Measurements from ENCODE around the gene EMSY.
A peak's percentile ranks its signal among the peaks of the same experiment; 100 is the strongest.

EMSY gene

GRCh38 chr11:76587820-76588454 lies 143.1 kb downstream of the EMSY start:
- peak overlapping the region in 1 of 2 experiments; percentile 12 for H3K4ac ChIP-seq (ENCODE audit: low read depth in 1 of 2, low read length in 2 of 2)
- H3K27ac ChIP-seq (ENCODE audit: low read length, poor library complexity, severe bottlenecking) = peak overlapping the region; percentile 22

DNA sequence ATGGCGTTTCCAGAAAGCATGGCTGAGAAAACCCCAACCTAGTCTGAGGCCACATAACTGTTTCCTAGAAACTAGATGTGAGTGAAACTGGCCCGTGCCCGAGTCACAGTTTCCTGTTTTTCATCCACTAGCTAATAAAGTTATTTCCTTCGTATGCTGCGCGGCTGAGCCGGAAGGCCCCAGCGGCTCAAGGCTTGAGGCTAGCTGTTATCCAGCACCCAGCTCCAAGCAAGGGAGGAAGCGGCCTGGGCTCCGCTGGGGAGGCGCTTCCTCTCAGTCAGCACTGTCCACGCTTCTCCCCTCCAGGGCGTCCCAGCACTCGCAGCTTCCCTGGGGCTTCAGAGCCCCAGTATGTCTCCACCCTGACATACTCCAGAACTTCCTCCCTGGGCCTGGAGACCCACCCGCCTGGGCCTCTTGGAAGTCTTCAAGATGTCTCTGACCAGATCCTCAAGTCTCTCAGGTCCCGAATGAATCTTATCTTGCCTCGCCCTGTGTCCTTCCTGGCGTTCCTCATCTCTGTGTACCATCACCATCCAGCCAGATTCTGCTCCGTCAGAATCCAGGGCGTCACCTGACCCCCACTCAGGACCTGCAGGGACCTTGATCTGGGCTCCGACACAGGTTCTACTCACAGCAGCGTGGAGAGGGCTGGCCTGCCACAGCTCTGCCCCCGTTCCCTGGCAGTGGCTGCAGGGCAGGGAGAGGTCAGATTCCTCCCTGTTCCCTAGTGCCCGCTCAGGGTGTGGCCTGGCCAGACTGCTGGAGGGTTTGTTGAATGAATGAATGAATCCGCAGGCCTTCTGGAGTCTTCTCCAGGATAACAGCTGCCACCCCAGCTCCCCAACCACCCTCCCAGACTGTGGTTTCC lies 143.9 kb downstream of the EMSY start:
- Histone ChIP-seq H2AK5ac (ENCODE audit: low read length, severe bottlenecking) (no peak overlapping the region), H3K4ac (ENCODE audit: low read depth in 1 of 2, low read length in 2 of 2) (peak overlapping the region in 1 of 2 experiments; percentile 63), H2BK5ac (ENCODE audit: low read depth, low read length, poor library complexity, severe bottlenecking) (peak overlapping the region; percentile 68), H3K23ac (ENCODE audit: low read length in 2 of 2) (no peak overlapping the region), H3K4me1 (ENCODE audit: control insufficient read depth, insufficient read depth, low read depth, low read length) (peaks cover 7% of the 10 kb centered on the region), H3K79me1 (replicated peaks; ENCODE audit: low read length, poor library complexity, severe bottlenecking) (no peaks in the 10 kb centered on the region), H3K9ac (ENCODE audit: low read length) (peak overlapping the region; percentile 26), H3K9me3 (ENCODE audit: control insufficient read depth, low read length) (no peaks in the 10 kb centered on the region), H2BK120ac (ENCODE audit: low read depth, low read length) (peak overlapping the region; percentile 61), H2BK15ac (ENCODE audit: low read depth, poor library complexity, severe bottlenecking) (peak overlapping the region; percentile 12), H3K18ac (ENCODE audit: low read depth in 1 of 2, low read length in 2 of 2) (peak overlapping the region; percentile 14 to 84), H4K91ac (ENCODE audit: low read length) (no peak overlapping the region), H3K27me3 (ENCODE audit: control insufficient read depth in 1 of 2, insufficient read depth in 1 of 2, low read length in 2 of 2) (no peaks in the 10 kb centered on the region), H2AFZ (ENCODE audit: low read depth, low read length) (peak overlapping the region; percentile 48), H3K4me2 (ENCODE audit: low read length, poor library complexity, severe bottlenecking) (no peak overlapping the region), H3K36me3 (ENCODE audit: control insufficient read depth in 1 of 2, insufficient read depth in 2 of 2, low read depth in 1 of 2, low read length in 2 of 2) (no peaks in the 10 kb centered on the region), H3K14ac (ENCODE audit: low read length in 2 of 2) (no peak overlapping the region), H3K27ac (ENCODE audit: low read length, poor library complexity, severe bottlenecking) (peak overlapping the region; percentile 22), H4K8ac (ENCODE audit: low read length) (peak overlapping the region; percentile 78), H3K4me3 (ENCODE audit: insufficient read depth in 1 of 2, low read depth in 1 of 2, low read length in 2 of 2) (no peak overlapping the region), H2BK12ac (ENCODE audit: low read length in 2 of 2) (peak overlapping the region; percentile 12 to 60)
- WGBS = 45% methylated on average over 25 of the region's 25 CpGs
- peak; percentile 64 for DNase-seq

More at GRCh38 chr11:76587820-76588454, 143.1 kb downstream of the EMSY start:
- Histone ChIP-seq H3K27me3 (ENCODE audit: control insufficient read depth in 1 of 2, insufficient read depth in 1 of 2, low read length in 2 of 2) (no peaks in the 10 kb centered on the region), H2BK12ac (ENCODE audit: low read length in 2 of 2) (no peak overlapping the region), H3K36me3 (ENCODE audit: control insufficient read depth in 1 of 2, insufficient read depth in 2 of 2, low read depth in 1 of 2, low read length in 2 of 2) (no peaks in the 10 kb centered on the region), H3K4me3 (ENCODE audit: insufficient read depth in 1 of 2, low read depth in 1 of 2, low read length in 2 of 2) (no peak overlapping the region), H4K8ac (ENCODE audit: low read length) (peak overlapping the region; percentile 78), H3K79me1 (replicated peaks; ENCODE audit: low read length, poor library complexity, severe bottlenecking) (no peaks in the 10 kb centered on the region), H2BK120ac (ENCODE audit: low read depth, low read length) (peak overlapping the region; percentile 61), H2AK5ac (ENCODE audit: low read length, severe bottlenecking) (no peak overlapping the region), H4K91ac (ENCODE audit: low read length) (no peak overlapping the region), H3K4me2 (ENCODE audit: low read length, poor library complexity, severe bottlenecking) (no peak overlapping the region), H3K23ac (ENCODE audit: low read length in 2 of 2) (no peak overlapping the region), H3K9me3 (ENCODE audit: control insufficient read depth, low read length) (no peaks in the 10 kb centered on the region), H3K9ac (ENCODE audit: low read length) (no peak overlapping the region), H3K14ac (ENCODE audit: low read length in 2 of 2) (no peak overlapping the region), H2BK5ac (ENCODE audit: low read depth, low read length, poor library complexity, severe bottlenecking) (peak overlapping the region; percentile 68), H2AFZ (ENCODE audit: low read depth, low read length) (no peak overlapping the region), H3K4me1 (ENCODE audit: control insufficient read depth, insufficient read depth, low read depth, low read length) (peaks cover 7% of the 10 kb centered on the region), H3K18ac (ENCODE audit: low read depth in 1 of 2, low read length in 2 of 2) (peak overlapping the region; percentile 1 to 31), H2BK15ac (ENCODE audit: low read depth, poor library complexity, severe bottlenecking) (peak overlapping the region; percentile 12)
- WGBS = 53% methylated on average over 3 of the region's 5 CpGs
- peak; percentile 55 for DNase-seq

GRCh38 chr11:76589477-76589876 lies 144.7 kb downstream of the EMSY start:
- H3K9ac ChIP-seq (ENCODE audit: low read length) = no peak overlapping the region
- DNase-seq = no peak
- WGBS = over 99% methylated on average over 10 of the region's 10 CpGs
- H3K14ac ChIP-seq (ENCODE audit: low read length in 2 of 2) = no peak overlapping the region
- peak overlapping the region in 1 of 2 experiments; percentile 62 for H2BK12ac ChIP-seq (ENCODE audit: low read length in 2 of 2)
- H3K9me3 ChIP-seq (ENCODE audit: control insufficient read depth, low read length) = no peaks in the 10 kb centered on the region
- peak overlapping the region in 1 of 2 experiments; percentile 14 for H3K18ac ChIP-seq (ENCODE audit: low read depth in 1 of 2, low read length in 2 of 2)
- no peak overlapping the region for H3K4me3 ChIP-seq (ENCODE audit: insufficient read depth in 1 of 2, low read depth in 1 of 2, low read length in 2 of 2)
- no peaks in the 10 kb centered on the region for H3K27me3 ChIP-seq (ENCODE audit: control insufficient read depth in 1 of 2, insufficient read depth in 1 of 2, low read length in 2 of 2)
- peaks cover 7% of the 10 kb centered on the region for H3K4me1 ChIP-seq (ENCODE audit: control insufficient read depth, insufficient read depth, low read depth, low read length)
- H3K4me2 ChIP-seq (ENCODE audit: low read length, poor library complexity, severe bottlenecking) = no peak overlapping the region
- H2AK5ac ChIP-seq (ENCODE audit: low read length, severe bottlenecking) = no peak overlapping the region
- no peak overlapping the region for H2BK5ac ChIP-seq (ENCODE audit: low read depth, low read length, poor library complexity, severe bottlenecking)
- no peak overlapping the region for H3K27ac ChIP-seq (ENCODE audit: low read length, poor library complexity, severe bottlenecking)
- H2AFZ ChIP-seq (ENCODE audit: low read depth, low read length) = no peak overlapping the region
- H2BK120ac ChIP-seq (ENCODE audit: low read depth, low read length) = no peak overlapping the region
- peak overlapping the region in 1 of 2 experiments; percentile 60 for H3K4ac ChIP-seq (ENCODE audit: low read depth in 1 of 2, low read length in 2 of 2)
- no peaks in the 10 kb centered on the region for H3K79me1 ChIP-seq (replicated peaks; ENCODE audit: low read length, poor library complexity, severe bottlenecking)
- H3K23ac ChIP-seq (ENCODE audit: low read length in 2 of 2) = no peak overlapping the region
- H4K8ac ChIP-seq (ENCODE audit: low read length) = peak overlapping the region; percentile 27
- H4K91ac ChIP-seq (ENCODE audit: low read length) = peak overlapping the region; percentile 34
- H3K36me3 ChIP-seq (ENCODE audit: control insufficient read depth in 1 of 2, insufficient read depth in 2 of 2, low read depth in 1 of 2, low read length in 2 of 2) = no peaks in the 10 kb centered on the region
- H2BK15ac ChIP-seq (ENCODE audit: low read depth, poor library complexity, severe bottlenecking) = peak overlapping the region; percentile 54
